GM18511 (cell line): ENCODE measurements around the gene SKIL.

Experiments
- ATAC-seq: cut with Tn5 transposase; IDR thresholded peaks from one replicate; pipeline ENCODE4 v1.9.1; 2021; ENCODE audit warnings: mild to moderate bottlenecking, moderate library complexity; ENCODE audit not compliant: unreplicated experiment

Gene SKIL

GRCh38 chr3:170437176-170437575 lies 79.7 kb downstream of the SKIL start:
- ATAC-seq = no peak

- ATAC-seq = no peak
These were observed 80.3 kb downstream of the SKIL start for GRCh38 chr3:170437696-170438407.

GRCh38 chr3:170438836-170439235 lies 81.3 kb downstream of the SKIL start:
- ATAC-seq = no peak

GRCh38 chr3:170440344-170440743 lies 82.8 kb downstream of the SKIL start:
- ATAC-seq = no peak

GRCh38 chr3:170441412-170441811 lies 83.9 kb downstream of the SKIL start:
- ATAC-seq = no peak

- no peak for ATAC-seq
These were observed 85.4 kb downstream of the SKIL start for GRCh38 chr3:170442947-170443346.

GRCh38 chr3:170443457-170443856 lies 85.9 kb downstream of the SKIL start:
- ATAC-seq = no peak
